NOMO-1 treated with DMSO at 0.1 percent for 48 hours (cell line): ENCODE results near the gene OR6X1.

ENCODE experiments used
- DNase-seq: peaks from one replicate; lab custom pipeline; 2025; ENCODE audit not compliant: unreplicated experiment; lab: John Stamatoyannopoulos, UW

OR6X1 gene, protein sequence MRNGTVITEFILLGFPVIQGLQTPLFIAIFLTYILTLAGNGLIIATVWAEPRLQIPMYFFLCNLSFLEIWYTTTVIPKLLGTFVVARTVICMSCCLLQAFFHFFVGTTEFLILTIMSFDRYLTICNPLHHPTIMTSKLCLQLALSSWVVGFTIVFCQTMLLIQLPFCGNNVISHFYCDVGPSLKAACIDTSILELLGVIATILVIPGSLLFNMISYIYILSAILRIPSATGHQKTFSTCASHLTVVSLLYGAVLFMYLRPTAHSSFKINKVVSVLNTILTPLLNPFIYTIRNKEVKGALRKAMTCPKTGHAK

DNA sequence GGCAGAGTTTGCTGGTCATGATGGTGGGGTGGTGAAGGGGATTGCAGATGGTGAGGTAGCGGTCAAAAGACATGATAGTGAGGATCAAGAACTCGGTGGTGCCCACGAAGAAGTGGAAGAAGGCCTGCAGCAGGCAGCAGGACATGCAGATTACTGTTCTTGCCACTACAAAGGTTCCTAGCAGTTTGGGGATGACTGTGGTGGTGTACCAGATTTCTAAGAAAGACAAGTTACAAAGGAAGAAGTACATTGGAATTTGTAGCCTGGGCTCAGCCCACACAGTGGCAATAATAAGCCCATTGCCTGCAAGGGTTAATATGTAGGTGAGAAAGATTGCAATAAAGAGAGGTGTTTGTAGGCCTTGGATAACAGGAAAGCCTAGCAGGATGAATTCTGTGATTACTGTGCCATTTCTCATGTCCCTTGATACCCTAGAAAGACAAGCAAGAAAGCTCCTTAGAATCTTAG, at the start of gene OR6X1:
Gene OR6X1 (minus strand): TSS at position 418 of the 468 bp plus-strand sequence. CDS start 0 bp downstream, at position 418.
- no peak for DNase-seq

DNA sequence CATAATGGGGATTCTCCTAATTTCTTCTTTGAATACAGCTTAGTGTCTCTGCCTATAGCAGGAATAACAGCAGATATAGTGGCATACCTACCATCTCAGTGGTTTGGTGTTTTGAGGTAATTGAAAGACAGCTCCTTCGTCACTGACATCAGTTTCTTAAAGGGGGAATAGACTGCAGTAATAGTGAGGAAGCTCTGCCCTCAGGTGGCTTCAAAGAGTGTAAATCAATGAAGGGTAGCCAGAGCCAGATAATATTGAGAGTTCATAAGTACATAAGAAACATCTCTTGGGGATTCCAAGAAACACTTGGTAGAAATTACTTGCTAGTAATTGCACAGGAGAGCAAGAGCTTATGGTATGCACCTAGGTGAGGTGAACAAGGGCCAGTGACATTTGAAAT, 47.4 kb upstream of the OR6X1 start:
- no peak for DNase-seq

DNA sequence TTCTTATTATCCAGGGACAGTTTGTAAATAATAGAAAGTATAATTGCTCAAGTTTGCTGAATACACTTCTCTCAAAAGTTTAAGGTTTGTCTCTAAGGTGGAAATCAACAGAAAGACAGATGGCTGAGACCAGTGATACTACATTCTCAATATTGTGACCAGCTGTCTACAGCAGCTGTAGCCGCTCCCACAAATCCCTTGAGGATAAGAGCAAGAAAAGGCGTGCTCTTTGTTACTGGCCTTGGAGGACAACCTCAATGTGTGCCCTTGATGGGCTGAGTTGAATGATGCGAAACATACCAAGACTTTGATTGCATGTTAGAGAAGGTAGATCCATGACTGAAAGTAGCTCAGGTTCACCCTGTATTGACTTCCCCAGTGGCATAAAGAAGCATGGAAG, 45.7 kb upstream of the OR6X1 start:
- no peak for DNase-seq

DNA sequence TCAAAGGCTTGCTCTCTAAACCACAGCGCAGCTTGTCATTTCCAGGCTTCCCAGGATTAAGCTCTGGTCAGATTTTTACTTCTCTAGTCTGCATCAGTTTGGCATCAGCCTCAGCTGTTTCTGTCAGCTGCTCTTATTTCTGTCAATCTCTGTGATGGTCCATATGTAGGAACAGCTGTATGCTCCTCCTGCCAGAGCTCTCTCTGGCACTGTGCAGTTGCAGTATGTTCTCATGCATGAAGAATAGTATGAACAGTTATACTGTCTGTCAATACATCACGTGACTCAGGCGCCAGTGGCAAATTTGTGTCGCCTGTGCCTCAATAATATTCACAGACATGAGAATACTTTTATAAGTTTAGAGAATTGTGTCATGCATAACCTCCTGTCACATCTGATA, 45.1 kb upstream of the OR6X1 start:
- no peak for DNase-seq

DNA sequence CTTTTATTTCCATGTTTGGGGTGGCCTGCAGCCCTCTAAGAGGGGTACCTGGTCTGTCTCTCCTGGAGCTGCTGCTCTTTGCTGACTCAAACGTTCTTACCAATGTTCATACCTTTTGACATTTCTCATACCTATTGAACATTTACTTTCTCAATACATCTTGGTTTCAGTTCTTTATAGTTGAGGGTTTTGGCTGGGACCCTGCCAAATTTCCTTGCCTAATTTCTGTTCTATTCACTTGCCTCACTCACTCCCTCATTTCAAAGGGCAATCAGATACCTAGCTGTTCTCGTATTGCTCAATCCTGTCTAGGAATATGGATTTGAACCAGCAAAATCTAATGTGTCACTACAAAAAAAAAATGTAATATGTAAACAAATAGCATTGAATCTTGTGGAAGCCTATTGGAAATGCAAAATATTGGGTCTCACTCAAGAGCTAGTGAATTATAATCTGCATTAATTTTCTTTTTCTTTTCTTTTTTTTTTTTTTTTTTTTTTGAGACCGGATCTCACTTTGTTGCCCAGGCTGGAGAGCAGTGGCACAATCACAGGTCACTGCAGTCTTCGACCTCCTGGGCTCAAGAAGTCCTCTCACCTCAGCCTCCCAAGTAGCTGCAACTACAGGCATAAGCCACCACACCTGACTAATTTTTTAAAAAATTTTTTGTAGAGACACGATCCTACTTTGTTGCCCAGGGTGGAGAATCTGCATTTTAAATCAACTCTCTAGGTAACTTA, 44.4 kb upstream of the OR6X1 start:
- DNase-seq: no peak

DNA sequence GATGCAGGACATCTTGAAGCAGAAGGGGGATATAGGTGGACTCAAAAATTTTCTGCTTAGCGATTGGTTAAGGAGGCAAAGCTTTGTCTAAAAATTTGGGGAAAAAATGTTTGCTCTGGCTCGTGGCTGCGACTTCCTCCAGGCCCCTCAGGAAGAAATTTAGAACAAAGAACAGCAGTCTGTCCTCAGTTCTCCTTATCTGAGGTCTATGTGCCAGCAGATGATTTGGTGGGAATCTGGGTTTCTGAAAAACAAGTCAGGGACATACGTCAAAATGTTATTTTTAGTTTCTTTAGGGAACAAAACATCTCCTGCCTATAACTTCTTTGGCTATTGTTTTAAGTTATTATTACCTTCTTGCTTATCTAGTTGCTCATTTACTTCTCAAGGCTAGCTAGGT, 43.8 kb upstream of the OR6X1 start:
- no peak for DNase-seq

DNA sequence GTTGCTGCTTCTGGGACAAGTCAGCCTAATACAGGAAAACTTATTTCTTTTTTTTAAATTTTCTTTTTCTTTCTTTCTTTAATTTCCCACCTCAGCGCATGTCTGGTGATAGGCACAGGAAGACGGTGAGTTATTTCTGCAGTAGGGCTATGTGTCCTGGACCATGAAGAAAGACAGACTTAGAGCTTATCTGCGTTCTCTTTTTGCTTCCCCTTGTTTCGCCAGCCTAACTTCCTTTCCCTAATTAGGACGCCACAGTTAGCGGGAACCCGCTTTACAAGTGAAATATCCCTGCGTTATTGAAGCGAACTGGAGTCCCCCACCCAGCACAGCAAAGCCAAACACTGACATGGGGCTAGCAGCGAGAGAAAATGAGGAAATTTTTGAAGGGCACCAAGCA, 43.2 kb upstream of the OR6X1 start:
- no peak for DNase-seq

DNA sequence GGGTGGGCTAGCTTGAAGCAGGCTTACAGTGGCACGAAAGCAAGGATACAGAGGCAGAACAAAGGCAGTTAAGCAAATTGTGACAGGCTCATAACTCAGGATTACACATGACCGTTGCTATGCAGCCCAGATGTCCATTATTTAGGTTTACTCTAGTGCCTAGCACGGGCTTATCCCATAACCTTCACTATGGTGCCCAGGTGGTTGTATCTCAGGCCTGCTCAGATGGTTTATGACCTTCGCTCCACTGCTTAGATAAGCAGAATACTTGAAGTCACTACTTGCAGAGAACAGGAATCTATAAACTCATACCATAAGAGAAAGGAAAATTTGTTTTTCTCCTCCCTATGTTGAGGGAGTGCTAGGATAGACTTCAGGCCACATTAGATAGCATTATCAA, 42.8 kb upstream of the OR6X1 start:
- no peak for DNase-seq

DNA sequence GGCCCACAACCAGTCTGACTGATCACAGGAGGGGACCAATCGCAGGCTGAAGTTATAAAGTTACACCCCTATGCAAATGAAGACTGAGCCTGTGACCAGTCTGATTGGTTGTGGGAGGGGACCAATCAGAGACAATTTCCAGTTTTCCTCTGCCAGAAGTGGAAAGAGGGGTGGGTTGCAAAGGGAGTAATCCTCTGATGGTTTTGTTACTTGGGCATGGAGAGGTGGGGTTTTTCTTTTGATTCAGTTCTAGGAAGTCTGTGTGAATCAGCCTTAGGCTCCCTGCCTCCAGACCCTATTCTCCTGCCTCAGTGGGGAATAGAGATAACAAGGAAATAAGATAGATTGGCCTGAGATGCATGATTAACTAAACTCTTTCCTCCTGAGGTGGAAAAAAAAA, 41.9 kb upstream of the OR6X1 start:
- DNase-seq: no peak

DNA sequence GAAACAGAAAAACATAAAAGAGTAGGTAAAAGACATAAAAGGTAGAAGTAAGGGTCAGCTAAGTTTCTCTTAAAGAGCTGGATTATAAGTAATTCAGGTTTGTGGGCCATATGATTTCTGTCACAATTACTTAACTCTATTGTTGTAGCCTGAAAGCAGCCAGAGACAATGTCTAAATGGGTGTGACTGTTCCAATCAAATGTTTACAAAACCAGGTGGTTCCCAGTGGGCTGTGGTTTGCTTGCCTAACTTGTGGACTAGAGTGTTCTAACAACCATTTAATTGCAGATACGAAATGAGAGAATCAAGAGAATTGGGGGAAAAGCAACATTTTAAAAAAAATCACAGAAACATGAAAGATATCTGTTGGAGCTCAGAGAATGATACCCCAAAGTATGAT, 29.2 kb upstream of the OR6X1 start:
- no peak for DNase-seq

DNA sequence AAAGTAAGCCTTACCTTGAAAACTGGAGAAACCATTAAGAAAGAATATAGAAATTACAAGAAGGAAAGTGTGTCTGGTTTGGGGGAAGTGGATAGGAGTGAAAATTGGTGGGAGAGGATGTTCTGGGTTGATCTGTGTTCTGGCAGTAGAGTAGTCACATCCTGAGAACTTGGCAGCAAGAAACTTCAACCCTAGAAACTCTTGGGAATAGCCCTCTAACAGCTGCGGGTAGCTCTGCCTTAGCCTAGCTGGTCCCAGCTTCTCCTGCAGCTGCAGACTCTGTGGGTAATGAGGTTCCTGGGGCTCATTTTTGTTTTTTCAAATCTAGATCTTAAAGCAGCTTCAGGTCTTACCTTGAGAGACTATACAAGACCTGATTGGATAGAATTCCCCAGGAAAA, 24.2 kb upstream of the OR6X1 start:
- DNase-seq: no peak

DNA sequence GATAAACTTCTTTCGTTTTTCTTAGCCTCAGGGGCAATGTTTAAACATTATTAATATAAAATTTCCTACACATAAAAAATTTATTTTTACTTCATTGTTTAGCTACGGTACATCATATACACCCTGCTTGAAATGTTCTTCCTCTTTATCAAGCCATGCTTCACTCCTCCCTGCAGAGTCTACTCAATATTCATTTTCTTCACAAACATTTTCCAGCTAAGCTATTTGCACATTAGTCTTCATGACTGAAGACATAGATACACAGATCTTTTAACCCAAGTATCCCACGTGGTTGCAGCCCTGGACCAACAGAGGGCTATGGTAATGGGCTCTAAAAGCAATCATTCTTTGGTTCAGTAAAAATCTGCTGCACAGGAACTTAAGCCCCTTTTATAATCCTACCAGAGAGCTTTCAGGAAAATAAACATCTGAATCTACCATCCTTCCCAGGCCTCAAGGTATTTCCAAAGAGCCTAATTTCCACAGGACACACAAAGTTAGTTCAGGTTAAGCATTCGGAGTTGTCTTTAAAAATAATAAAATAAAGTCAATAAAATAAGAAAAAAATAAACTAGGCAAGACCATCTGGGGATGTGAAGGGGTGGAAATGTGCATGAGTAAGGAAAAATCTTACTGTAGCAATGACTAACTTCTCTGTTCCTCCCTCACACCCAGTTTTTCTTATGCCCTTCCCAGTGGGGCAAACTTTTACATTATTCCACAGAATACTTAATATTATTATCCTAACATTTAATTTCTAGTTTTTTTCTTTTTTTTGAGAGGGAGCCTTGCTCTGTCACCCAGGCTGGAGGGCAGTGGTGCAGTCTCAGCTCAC, 21.6 kb upstream of the OR6X1 start:
- no peak for DNase-seq

DNA sequence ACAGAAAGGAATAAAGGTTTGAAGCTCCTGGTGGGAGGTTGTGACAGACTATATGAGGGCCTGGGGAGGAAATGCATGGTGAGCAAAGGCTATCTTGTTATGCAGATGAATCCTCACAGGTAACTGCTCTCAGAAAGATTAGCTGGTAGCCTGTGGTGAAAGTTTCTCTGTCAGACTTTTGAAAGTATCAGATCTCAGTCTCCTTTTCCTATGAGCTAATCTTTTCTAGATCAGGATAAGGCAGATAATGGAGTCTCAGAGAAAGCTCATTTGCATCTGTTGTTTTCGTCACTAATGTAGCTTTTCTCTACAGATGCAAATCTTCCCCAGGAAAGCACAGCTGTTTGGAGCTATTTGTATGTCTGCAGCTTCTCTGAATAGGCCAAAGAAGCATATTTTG, 21.0 kb upstream of the OR6X1 start:
- DNase-seq: no peak

DNA sequence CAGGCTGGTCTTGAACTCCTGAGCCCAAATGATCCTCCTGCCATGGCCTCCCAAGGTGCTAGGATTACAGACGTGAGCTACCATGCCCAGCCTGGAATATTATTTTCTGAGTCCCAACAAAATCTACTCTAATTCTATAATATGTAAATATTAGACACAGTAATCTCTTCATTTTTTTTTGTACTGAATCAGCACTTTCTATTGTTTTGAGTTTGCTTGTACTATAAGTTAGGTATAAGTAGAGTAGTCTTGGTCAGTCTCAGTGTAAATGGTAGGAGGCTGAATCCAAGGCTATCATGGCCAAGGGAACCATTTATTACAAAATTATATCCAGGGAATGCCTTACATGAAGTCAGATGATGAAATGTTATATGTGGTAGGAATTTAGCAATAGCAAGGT, 19.6 kb upstream of the OR6X1 start:
- no peak for DNase-seq

DNA sequence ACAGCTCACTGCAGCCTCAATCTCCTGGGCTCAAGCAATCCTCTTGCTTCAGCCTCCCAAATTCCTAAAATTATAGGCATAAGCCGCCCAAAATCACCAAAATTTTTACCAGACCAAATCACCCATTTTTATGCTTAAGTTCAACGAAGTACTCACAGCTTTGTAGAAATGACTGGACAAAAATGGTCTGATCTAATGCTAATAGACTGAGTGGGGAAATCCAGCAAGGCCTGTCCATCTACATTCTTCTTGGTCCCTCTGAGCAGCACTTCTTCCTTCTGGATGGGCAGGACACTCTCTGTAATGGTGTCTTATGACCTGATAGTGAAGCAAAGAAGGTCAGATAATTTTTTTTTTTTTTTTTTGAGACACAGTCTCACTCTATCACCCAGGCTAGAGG, 18.7 kb upstream of the OR6X1 start:
- no peak for DNase-seq

DNA sequence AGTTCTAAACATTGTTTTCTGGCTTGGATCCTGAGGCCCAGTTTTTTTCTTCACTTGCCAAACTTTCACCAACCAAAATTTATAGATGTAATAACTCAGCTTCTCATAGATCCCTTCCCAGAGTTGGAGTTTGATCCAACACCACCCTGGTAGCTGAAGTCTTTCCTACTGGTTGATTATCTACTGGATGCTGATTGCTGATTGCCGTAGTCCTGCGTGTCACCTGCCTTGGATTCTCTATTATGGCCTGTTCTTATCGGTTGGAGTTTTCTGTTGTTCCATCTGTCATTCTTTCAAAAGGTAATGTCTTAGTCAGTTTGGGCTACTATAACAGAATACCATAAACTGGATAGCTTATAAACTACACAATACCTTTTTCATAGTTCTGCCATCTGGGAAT, 17.3 kb upstream of the OR6X1 start:
- no peak for DNase-seq

DNA sequence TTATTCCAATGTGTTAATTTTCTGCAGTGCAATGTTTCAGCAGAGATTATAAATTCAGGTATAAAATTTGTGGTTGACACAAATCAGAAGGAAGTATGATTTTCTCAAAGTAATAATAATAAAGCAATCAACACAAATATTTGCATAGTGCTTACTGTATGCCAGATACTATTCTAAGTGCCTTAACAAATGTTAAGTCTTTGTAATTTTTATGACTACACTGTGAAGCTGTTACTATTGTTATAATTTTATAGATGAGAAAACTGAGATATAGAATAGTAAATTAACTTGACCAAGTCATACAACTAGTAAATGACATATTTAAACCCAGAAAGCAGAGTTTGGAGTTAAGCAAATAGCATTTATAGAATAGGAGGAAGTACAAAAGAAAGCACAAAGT, 16.4 kb upstream of the OR6X1 start:
- DNase-seq: no peak

DNA sequence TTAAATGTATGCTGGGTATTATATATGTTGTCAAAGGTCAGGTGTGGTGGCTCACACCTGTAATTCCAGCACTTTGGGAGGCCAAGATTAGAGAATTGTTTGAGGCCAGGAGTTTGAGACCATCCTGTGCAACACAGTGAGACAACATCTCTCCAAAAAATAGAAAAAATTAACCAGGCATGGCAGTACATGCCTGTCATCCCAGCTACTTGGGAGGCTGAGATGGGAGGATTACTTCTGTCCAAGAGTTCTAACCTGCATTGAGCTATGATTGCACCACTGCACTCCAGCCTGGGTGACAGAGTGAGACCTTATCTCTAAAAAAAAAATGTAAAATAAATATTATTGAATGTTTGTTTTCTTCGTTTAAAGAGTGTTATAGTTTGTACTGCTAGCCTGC, 11.3 kb upstream of the OR6X1 start:
- DNase-seq: no peak

DNA sequence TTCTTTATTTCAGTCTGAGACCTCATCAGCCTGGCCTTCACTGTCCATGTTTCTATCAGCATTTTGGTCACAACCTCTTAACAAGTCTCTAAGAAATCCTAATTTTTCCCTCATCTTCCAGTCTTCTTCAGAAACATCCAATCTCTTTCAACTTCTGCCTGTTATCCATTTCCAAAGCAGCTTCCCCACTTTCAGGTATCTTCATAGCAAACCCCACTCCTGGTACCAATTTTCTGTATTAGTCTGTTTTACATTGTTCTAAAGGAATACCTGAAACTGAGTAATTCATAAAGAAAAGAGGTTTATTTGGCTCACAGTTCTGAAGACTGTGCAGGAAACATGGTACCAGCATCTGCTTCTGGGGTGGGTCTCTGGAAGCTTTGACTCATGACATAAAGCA, 8.1 kb upstream of the OR6X1 start:
- no peak for DNase-seq

DNA sequence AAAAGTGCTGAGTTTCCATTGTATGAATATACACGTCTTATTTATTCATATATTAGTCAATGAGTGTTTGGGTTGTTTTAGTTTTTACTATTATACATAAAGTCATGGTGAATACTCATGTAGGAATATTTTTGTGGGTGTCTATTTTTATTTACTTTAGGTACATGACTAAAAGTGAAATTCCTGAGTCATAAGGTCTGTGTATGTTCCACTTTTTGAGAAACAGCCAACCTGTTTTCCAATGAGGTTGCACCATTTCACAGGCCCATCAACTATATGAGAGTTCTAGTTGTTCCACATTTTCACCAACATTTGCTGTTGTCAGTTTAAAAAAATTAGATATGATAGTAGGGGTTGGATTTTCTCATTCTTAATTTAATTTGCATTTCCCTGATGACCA, 6.6 kb upstream of the OR6X1 start:
- no peak for DNase-seq

DNA sequence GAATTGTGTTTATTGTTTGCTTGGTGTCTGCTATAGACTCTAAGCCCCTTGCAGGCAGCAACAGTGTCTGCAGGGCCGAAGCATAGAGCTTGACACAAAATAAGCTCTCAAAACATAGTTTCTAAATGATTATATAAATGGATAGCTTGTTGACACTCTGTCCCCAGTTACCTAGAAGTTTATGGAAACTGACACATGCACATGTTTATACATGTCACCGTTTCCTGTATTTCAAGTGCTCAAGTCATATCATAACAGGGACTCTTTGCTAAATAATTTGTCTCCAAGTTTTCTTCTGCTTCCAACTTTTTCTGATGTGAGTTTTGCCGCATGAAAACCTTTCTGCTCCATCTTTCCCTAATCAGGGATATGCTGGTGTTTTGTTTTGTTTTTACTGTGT, 3.7 kb upstream of the OR6X1 start:
- DNase-seq: no peak

DNA sequence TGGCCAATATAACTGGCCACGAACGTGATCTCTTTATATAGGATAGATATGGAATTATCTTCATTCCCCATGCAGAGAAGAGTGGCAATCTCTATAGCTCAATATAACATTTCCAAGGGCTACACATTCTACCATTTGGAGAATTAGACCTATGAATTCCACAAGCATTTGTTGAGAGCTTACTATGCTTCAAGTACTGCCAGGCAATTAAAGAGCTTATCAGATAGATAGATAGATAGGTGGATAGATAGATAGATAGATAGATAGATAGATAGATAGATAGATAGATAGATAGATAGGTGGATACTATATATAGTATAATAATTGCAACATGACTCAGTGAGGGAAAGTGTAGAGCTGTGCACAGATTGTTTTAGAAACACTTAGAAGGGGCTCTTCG, 1.5 kb upstream of the OR6X1 start:
- DNase-seq: no peak
